Mucosa of rectum (tissue), 2 donors: ENCODE measurements around the gene ZMYND8.
"Not testable (repeated sequence)": the region's sequence is repeated elsewhere in the genome, so short reads cannot be mapped to it uniquely, and the experiment has no call there.

ENCODE experiments used
- H3K27ac ChIP-seq, 2 donors: one replicate each; pipeline ENCODE4 v1.7.0; 2013; ENCODE audit warnings: inconsistent platforms in 2 of 2, low read depth in 2 of 2, low read length in 2 of 2
- H3K27me3 ChIP-seq, 2 donors: one replicate each; pipeline ENCODE4 v1.7.0; 2013; ENCODE audit warnings: low read length in 2 of 2; ENCODE audit not compliant: control insufficient read depth in 2 of 2, insufficient read depth in 2 of 2
- H3K36me3 ChIP-seq, 2 donors: one replicate each; pipeline ENCODE4 v1.7.0; 2013; ENCODE audit warnings: low read length in 2 of 2; ENCODE audit not compliant: control insufficient read depth in 2 of 2, insufficient read depth in 2 of 2
- H3K4me1 ChIP-seq, 2 donors: one replicate each; pipeline ENCODE4 v1.7.0; 2013; ENCODE audit warnings: low read length in 2 of 2, mild to moderate bottlenecking in 1 of 2; ENCODE audit not compliant: control insufficient read depth in 2 of 2, insufficient read depth in 2 of 2
- H3K4me3 ChIP-seq, 2 donors: one replicate each; pipeline ENCODE4 v1.7.0; 2013; ENCODE audit warnings: low read length in 2 of 2
- H3K9ac ChIP-seq, 2 donors: one replicate each; pipeline ENCODE4 v1.7.0; 2013; ENCODE audit warnings: low read length in 2 of 2, low read depth in 1 of 2, mild to moderate bottlenecking in 1 of 2
- H3K9me3 ChIP-seq, 2 donors: one replicate each; pipeline ENCODE4 v1.7.0; 2013; ENCODE audit warnings: low read length in 2 of 2; ENCODE audit not compliant: control insufficient read depth in 2 of 2
- donor health status: healthy.
- donor health status: Normal muscosa, but diverticular disease.

Gene ZMYND8

DNA sequence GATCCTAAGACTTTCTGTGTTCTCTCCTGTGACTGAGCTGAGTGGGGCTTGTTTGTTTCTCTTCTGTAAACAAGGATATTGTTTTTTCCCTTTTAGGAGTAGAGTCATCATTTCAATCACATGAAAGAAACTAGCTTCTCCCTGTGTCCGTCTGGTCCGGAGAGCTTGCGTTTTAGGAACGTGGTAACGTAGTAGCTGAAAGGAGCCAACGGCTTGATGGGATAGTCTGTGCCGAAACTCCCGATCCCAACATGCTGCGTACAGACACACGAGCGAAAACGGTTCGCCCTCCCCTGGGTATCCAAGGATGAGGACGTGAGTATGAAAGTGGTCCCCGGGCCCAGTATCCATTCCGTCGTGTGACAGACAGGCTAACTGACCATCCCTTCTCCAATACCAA is 146.5 kb downstream of the ZMYND8 start:
- H3K36me3 ChIP-seq: peaks cover 57 to 60% of the 10 kb centered on the region in 2 donors

DNA sequence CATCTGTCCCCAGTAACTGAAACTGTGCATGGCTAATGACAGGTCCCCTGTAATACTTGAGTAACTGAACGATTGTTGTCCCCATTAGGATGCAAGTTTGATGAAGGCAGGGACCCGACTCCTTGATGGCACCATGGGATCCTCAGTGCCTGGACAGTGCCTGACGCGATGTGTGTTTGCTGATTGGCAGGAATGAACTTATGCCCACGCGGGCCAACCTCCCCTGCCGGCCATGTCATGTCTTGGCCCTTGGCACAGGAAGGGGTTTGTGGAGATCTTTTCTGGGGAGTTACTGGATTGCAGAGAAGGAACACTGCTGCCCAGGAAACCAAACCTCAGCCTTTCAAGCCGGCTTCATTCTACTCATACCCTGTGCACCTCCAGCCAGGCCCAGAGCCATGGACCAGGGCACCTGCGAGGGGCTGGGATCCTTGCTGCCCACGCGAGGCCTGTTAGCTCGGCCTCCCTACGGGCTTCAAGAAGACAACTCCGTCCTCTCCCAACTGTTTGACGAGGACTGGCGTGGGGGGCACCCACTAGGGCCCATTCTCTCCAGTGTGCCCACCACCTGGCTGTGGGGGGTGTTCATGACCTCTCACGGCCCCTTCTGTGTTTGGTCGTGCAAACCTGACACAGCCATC is 147.8 kb downstream of the ZMYND8 start:
- Histone ChIP-seq H3K27ac (no peak overlapping the region), H3K9ac (no peak overlapping the region), H3K4me1 (no peaks in the 10 kb centered on the region), H3K36me3 (peaks cover 48 to 53% of the 10 kb centered on the region in 2 donors), H3K27me3 (no peaks in the 10 kb centered on the region), H3K9me3 (no peaks in the 10 kb centered on the region), H3K4me3 (no peak overlapping the region)

More for the DNA sequence above, 146.5 kb downstream of the ZMYND8 start:
- Histone ChIP-seq H3K4me3 (no peak overlapping the region), H3K4me1 (no peaks in the 10 kb centered on the region), H3K27me3 (no peaks in the 10 kb centered on the region), H3K9me3 (no peaks in the 10 kb centered on the region), H3K9ac (no peak overlapping the region), H3K27ac (no peak overlapping the region)

DNA sequence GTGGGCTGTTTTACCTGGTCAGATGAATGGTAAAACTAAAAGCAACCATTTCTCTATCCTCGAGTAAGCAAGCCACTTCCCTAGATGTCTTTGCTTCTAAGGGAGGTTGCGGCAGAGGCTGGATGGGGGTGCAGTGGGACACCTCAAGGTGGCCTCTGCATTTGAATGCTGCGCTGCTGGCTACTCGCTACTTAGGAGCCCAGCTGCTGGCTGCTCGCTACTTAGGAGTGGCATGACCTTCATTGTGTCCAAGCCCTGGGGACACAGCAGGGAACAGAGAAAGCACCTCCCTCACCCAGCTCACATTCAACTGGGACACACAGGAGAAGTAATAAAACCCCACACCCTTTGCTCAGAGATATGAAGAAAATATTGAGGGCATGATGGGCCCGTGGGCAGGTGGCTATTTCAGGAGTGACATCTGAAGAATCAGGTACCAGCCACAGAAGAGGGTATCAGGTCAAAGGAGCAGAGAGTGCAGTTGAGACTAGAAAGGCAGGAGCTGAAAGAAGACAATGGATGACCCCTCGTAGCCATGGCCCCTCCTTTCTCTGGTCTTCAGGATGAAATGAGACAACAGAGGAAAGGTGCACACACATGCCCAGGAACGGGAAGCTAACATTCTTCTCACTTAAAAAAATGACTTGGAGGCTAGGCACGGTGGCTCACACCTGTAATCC is 149.4 kb downstream of the ZMYND8 start:
- Histone ChIP-seq H3K9me3 (no peaks in the 10 kb centered on the region), H3K27ac (no peak overlapping the region), H3K27me3 (no peaks in the 10 kb centered on the region), H3K4me1 (no peaks in the 10 kb centered on the region), H3K4me3 (no peak overlapping the region), H3K9ac (no peak overlapping the region), H3K36me3 (peaks cover 33 to 37% of the 10 kb centered on the region in 2 donors)

DNA sequence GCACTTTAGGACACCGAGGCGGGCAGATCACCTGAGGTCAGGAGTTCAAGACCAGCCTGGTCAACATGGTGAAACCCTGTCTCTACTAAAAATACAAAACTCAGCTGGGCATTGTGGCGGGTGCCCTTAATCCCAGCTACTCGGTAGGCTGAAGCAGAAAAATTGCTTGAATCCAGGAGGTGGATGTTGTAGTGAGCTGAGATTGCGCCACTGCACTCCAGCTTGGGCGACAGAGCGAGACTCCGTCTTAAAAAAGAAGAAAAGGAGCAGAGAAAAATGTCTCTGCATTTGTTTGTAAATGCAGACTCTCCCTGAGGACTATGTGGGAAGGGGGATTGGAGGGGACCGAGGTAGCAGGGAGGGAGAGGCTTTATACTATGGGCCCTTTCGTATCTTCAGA is 149.9 kb downstream of the ZMYND8 start:
- not testable (repeated sequence) for H3K27me3 ChIP-seq, H3K9ac ChIP-seq, H3K4me1 ChIP-seq, H3K4me3 ChIP-seq, H3K9me3 ChIP-seq, H3K27ac ChIP-seq
- H3K36me3 ChIP-seq: peaks cover 27 to 32% of the 10 kb centered on the region in 2 donors

DNA sequence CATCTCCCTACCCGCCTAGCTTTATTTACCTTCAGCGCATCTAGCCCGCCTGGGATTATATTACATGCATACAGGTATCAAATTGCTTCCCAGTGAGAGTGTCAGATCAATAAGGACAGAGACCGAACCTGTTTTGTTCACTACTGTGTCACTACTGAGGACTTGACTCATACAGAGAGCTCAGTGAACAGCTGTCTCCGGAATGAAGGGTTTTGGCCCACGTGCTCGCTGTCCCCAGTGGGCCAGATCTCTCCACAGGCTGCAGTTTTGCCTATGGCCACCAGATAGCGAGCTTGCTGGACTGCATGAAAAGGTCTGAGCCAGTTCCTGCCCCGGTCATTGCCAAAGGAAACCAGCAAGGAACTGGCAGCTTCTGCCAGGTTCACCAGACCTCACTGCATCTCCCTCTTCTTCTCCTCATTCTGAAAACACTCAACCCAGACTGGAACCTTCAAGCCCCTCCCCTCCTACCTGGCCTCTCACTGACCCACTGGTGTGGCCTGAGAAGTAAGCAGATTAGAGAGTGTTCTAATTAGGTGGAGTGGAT is 150.8 kb downstream of the ZMYND8 start:
- Histone ChIP-seq H3K9ac (no peak overlapping the region), H3K4me1 (no peaks in the 10 kb centered on the region), H3K36me3 (peaks cover 18 to 23% of the 10 kb centered on the region in 2 donors), H3K27ac (no peak overlapping the region), H3K9me3 (no peaks in the 10 kb centered on the region), H3K4me3 (no peak overlapping the region), H3K27me3 (no peaks in the 10 kb centered on the region)

DNA sequence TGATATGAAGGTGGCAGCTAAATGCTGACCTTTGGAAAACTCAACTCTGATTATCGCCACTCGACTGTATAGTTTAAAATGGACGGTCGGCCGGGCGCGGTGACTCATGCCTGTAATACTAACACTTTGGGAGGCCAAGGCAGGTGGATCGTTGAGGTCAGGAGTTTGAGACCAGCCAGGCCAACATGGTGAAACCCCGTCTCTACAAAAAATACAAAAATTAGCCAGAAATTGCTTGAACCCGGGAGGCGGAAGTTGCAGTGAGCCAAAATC is 151.7 kb downstream of the ZMYND8 start:
- H3K4me1 ChIP-seq, H3K9me3 ChIP-seq, H3K27me3 ChIP-seq, H3K27ac ChIP-seq, H3K4me3 ChIP-seq, H3K9ac ChIP-seq: not testable (repeated sequence)
- H3K36me3 ChIP-seq: peaks cover 11 to 14% of the 10 kb centered on the region in 2 donors

DNA sequence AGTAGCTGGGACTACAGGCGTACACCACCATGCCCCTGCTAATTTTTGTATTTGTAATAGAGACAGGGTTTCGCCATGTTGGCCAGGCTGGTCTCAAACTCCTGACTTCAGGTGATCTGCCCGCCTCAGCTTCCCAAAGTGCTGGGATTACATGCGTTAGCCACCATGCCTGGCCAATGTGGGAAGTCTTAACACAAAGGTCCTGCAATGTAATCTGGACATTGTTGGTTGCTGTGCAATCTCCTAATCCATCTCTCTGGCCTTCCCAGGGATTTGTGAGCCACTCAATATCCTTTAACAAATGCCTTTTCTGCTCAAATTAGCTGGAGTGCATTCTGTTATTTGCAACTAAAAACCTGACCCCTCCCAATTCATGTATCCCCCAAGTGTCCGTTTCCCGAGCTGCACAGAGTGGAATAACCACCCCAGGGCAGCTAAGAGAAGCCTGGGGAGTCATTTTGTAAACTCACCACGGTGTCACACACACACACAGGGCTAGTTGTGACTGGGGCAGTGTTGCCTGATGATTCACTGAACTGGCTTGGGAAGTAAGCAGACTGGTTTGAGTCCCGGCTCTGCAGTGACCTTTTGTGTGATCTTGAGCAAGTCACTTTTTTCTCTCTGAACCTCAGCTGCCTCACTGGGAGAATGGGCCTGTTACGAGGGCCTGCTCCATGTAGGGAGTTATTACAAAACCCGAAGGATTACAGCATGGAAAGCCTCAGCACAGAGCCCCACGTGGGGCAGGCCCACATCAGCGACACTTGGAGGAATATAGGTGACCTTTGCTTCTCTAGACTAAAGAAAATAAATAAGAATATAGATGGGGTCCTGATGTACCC is 152.3 kb downstream of the ZMYND8 start:
- H3K27me3 ChIP-seq: no peaks in the 10 kb centered on the region
- peaks cover 6 to 9% of the 10 kb centered on the region in 2 donors for H3K36me3 ChIP-seq
- no peaks in the 10 kb centered on the region for H3K9me3 ChIP-seq
- no peak overlapping the region for H3K4me3 ChIP-seq
- H3K4me1 ChIP-seq: no peaks in the 10 kb centered on the region
- H3K9ac ChIP-seq: no peak overlapping the region
- H3K27ac ChIP-seq: no peak overlapping the region

DNA sequence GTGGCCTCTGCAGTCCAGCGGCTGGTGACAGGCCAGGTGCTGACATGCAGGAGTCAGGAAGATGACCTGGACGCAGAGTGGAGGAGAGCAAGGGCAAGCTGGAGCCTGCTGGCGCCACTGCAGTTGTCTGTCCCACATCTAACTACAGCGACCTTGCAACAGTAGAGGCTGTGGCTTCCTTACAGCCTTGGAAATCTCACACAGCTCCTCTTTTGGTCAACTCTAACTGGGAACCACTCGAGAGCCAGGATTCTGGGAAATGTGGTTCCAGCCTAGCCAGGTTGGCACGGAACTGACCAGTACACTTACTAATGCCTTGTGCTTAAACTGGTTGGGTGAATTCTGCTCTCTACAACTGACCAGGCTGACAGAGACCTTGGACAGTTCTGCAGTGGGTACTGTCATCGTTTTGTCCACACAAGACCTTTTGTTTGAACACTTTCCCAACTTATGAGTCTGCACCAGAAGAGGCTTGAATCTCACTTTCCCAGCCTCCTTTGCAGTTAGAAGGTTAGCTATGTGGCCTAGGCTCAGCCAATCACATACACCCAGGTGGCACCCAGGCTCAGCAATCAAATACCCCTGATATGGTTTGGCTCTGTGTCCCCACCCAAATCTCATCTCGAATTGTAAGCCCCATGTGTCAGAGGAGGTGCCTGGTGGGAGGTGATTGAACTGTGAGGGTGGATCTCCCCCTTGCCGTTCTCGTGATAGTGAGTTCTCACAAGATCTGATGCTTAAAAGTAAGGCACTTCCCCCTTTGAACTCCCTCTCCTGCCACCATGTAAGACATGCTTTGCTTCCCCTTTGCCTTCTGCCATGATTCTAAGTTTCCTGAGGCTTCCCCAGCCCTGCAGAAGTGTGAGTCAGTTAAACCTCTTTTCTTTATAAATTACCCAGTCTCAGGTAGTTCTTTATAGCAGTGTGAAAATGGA is 153.5 kb downstream of the ZMYND8 start:
- Histone ChIP-seq H3K9me3 (no peaks in the 10 kb centered on the region), H3K4me1 (no peaks in the 10 kb centered on the region), H3K36me3 (no peaks in the 10 kb centered on the region), H3K27ac (no peak overlapping the region), H3K9ac (no peak overlapping the region), H3K27me3 (no peaks in the 10 kb centered on the region), H3K4me3 (no peak overlapping the region)

DNA sequence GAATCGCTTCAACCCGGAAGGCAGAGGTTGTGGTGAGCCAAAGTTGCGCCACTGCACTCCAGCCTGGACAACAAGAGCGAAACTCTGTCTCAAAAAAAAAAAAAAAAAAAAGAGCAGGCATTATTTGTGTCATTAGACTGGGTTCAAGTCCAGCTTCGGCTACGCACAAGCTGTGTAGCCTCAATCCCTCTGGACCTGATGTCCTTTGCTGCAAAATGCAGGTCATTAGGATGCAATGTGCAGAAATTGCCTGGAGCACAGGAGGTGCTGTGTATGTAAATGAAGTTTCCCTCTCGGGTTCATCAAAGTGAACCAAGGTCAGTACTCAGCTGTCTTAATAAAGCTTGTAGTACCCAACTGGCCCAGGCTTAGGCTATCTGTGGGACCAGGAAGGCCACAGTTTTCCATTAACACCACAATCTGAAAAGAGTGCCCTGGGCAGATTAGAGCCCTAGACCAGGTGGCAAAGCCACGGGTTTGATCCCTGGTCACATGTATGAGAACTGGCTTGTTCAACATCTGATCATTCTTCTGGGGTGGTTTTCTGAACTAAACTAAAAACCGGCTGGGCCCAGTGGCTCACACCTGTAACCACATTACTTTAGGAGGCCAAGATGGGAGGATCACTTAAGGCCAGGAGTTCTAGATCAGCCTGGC is 155.3 kb downstream of the ZMYND8 start:
- no peaks in the 10 kb centered on the region for H3K36me3 ChIP-seq
- H3K4me1 ChIP-seq: no peaks in the 10 kb centered on the region
- no peaks in the 10 kb centered on the region for H3K27me3 ChIP-seq
- no peaks in the 10 kb centered on the region for H3K9me3 ChIP-seq
- H3K9ac ChIP-seq: no peak overlapping the region
- no peak overlapping the region for H3K4me3 ChIP-seq
- no peak overlapping the region for H3K27ac ChIP-seq
